ENCODE measurements around the gene ATP8A2.

ATP8A2 gene

GRCh38 chr13:26046639-26047038 lies 674.9 kb downstream of the ATP8A2 start:
- DNase-seq (ENCODE audit: extremely low spot score) = no peak
- no peak for TF ChIP-seq CTCF (IDR thresholded peaks at IDR 0.05; ENCODE audit: control extremely low read depth, extremely low read depth, low read depth, missing control alignments)
- CTCF ChIA-PET = no interaction called here
- POLR2A ChIA-PET = no interaction called here

- ChIA-PET POLR2A (no interaction called here), CTCF (no interaction called here)
- DNase-seq (ENCODE audit: extremely low spot score) = no peak
- TF ChIP-seq CTCF (IDR thresholded peaks at IDR 0.05; ENCODE audit: control extremely low read depth, extremely low read depth, low read depth, missing control alignments) = no peak
Observed at GRCh38 chr13:26047040-26047439, 675.3 kb downstream of the ATP8A2 start.

DNA sequence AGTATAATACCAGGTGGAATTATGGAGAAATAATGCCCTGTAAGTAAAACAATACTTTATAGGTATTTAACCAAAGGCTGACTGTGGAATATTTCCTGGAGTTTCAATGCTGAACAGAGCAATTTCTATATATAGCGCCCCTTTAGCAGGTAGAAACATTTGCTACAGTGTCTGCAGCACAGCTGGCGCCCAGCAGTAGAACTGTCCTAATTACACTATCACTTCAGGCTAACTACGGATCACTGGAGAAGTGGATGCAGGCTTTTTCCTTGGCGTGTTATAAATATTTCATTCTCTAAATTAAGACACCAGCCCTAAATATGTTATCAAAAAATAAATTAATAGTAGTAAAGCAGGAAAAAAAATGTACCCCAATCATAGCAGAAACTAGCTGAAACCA lies 677.0 kb downstream of the ATP8A2 start:
- no peak for DNase-seq (ENCODE audit: extremely low spot score)
- POLR2A ChIA-PET = no interaction called here
- no peak for TF ChIP-seq CTCF (IDR thresholded peaks at IDR 0.05; ENCODE audit: control extremely low read depth, extremely low read depth, low read depth, missing control alignments)
- CTCF ChIA-PET = no interaction called here

DNA sequence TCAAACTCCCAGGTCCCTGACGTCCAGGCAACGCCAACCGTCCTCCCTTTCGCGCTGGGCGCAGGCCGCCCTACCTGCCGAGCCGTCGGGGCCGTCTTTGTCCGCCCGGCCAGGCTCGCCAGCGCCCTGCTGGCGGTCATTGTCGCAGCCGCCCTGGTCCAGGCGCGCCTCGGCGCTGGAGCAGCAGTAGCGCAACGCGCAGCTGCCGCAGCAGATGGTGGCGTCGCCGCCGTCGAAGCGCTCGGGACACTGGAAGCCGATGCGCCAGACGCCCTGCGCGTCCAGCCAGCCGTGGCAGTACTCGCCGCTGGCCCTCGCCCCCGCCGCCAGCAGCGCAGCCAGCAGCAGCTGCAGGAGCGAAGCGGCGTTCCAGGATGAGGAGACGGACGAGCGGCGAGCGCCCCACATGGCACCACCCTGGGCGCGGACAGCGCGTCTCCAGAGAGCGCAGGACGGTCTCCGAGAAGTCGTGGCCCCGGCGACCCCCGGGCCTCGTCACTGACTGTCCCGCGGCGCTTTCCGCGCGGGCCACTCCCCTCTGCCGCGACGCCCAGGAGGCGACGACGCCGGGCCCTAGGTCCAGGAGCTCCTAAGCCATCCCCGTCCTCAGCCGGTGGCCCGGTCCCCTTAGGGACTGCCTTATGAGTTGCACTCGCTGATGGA lies 678.9 kb downstream of the ATP8A2 start:
- no peak for TF ChIP-seq CTCF (IDR thresholded peaks at IDR 0.05; ENCODE audit: control extremely low read depth, extremely low read depth, low read depth, missing control alignments)
- CTCF ChIA-PET = no interaction called here
- no peak for DNase-seq (ENCODE audit: extremely low spot score)
- POLR2A ChIA-PET = no interaction called here

DNA sequence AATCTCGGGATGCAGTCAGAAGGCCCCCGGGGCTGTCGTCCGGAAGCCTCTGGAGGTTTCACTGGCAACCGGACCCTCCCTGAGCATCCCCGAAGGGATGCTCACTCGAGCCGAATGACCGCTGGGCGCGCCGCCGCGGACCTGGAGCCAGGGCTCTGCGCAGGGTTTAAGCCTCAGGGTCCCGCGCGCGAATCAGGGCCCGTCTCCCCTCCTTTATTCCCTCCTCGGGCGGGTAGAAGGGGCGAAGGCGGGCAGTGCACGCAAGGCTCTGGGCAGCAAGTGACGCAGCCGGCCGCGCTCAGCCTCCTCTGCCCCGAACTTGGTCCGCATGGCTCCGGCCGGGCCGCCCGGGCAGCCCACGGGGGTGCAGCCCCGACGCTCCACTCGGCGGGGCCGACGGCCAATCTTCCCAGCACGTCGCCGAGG lies 679.5 kb downstream of the ATP8A2 start:
- ChIA-PET POLR2A (no interaction called here), CTCF (no interaction called here)
- TF ChIP-seq CTCF (IDR thresholded peaks at IDR 0.05; ENCODE audit: control extremely low read depth, extremely low read depth, low read depth, missing control alignments) = no peak
- DNase-seq (ENCODE audit: extremely low spot score) = no peak

GRCh38 chr13:26051657-26052311 lies 680.0 kb downstream of the ATP8A2 start, which contains the start of gene SHISA2:
TSS of gene SHISA2 (minus strand) at chr13:26052016. CDS start at chr13:26050975, 1,041 bp downstream.
- ChIA-PET CTCF (no interaction called here), POLR2A (no interaction called here)
- peak; percentile 47 for DNase-seq (ENCODE audit: extremely low spot score)
- TF ChIP-seq CTCF (IDR thresholded peaks at IDR 0.05; ENCODE audit: control extremely low read depth, extremely low read depth, low read depth, missing control alignments) = no peak
